K562 (cell line): ENCODE data around the gene HCAR3. TPM values are rescaled to one million over a fixed set of nuclear protein-coding genes. Genes with fewer than 3 reads are reported as not detected.
A peak's percentile ranks its signal among the peaks of the same experiment; 100 is the strongest.
"Not testable (repeated sequence)": the region's sequence is repeated elsewhere in the genome, so short reads cannot be mapped to it uniquely, and the experiment has no call there.

Experiments
- ATAC-seq: fragments of 200-7000 bp; cut with Tn5 transposase; 3 replicates; pipeline ENCODE4 v1.9.1; 2020; ENCODE audit warnings: moderate library complexity
- BruUV-seq: library from RNA; stranded (reverse); fragments of 400-500 nt; replicated peaks from 2 replicates; lab custom pipeline; 2021; lab: Mats Ljungman, UMichigan
- CTCF ChIA-PET: fragments of 300-600 bp; formaldehyde crosslinking; extraction: SDS; loops from one replicate; lab custom pipeline; 2021; ENCODE audit warnings: low intra/inter-chr PET ratio; lab: Yijun Ruan, JAX
- POLR2A ChIA-PET: fragments of 300-600, 350-650 bp; sonication (Branson Sonifier 250); formaldehyde crosslinking; extraction: SDS; loops from one replicate; lab custom pipeline; 2021; ENCODE audit warnings: antibody characterized with exemption, inconsistent platforms; lab: Yijun Ruan, JAX
- DNase-seq, 4 experiments: peaks; one replicate each; pipeline versions ENCODE4 v3.0.0 to v3.0.0-alpha.2; 2011 to 2018; ENCODE audit warnings: low spot score in 3 of 4, mixed read lengths in 3 of 4; ENCODE audit errors: extremely low read depth in 1 of 4
- FAIRE-seq: peaks from 2 replicates; lab custom pipeline; 2011; peaks lifted over from hg19 to GRCh38; lab: Jason Lieb, UNC
- H2AFZ ChIP-seq: 2 replicates; pipeline ENCODE4 v1.6.0; 2011; ENCODE audit warnings: low read depth, low read length, control low read depth, inconsistent platforms
- H3K27ac ChIP-seq: fragments of 200-600 bp; 3 replicates; pipeline ENCODE4 v1.8.0; 2011; ENCODE audit warnings: low read depth, mild to moderate bottlenecking, control low read depth, inconsistent platforms, low read length, moderate library complexity, mixed read lengths; ENCODE audit errors: extremely low read depth
- H3K27me3 ChIP-seq, 2 experiments: fragments of 300-600 bp in 1 of 2; 2 replicates in 1 of 2; 3 replicates in 1 of 2; pipeline versions ENCODE4 v1.6.0 to v1.8.0; 2011; ENCODE audit warnings: inconsistent platforms in 2 of 2, low read length in 2 of 2, mild to moderate bottlenecking in 1 of 2, mixed read lengths in 1 of 2, moderate library complexity in 1 of 2; ENCODE audit not compliant: control insufficient read depth in 2 of 2, insufficient read depth in 2 of 2
- H3K36me3 ChIP-seq: fragments of 300-600 bp; 3 replicates; pipeline ENCODE4 v1.8.0; 2011; ENCODE audit warnings: mild to moderate bottlenecking, low read length, inconsistent platforms; ENCODE audit not compliant: control insufficient read depth, insufficient read depth
- H3K4me1 ChIP-seq, 2 experiments: fragments of 200-600 bp in 1 of 2; replicated peaks in 1 of 2; 2 replicates in 1 of 2; 3 replicates in 1 of 2; pipeline versions ENCODE4 v1.5.1 to v1.8.0; 2011; ENCODE audit warnings: inconsistent platforms in 2 of 2, low read length in 2 of 2, mild to moderate bottlenecking in 1 of 2, mixed read lengths in 1 of 2, moderate library complexity in 1 of 2; ENCODE audit not compliant: control insufficient read depth in 2 of 2, insufficient read depth in 2 of 2
- H3K4me2 ChIP-seq: 2 replicates; pipeline ENCODE4 v1.6.1; 2011; ENCODE audit warnings: low read length, control low read depth, inconsistent platforms, mixed read lengths; ENCODE audit not compliant: insufficient read depth
- H3K4me3 ChIP-seq: fragments of 200-600 bp; sonication (generic), shearing (Covaris generic); 2 replicates; pipeline ENCODE4 v1.5.1; 2016; ENCODE audit warnings: control low read depth, inconsistent platforms
- H3K79me2 ChIP-seq: fragments of 200-600 bp; 3 replicates; pipeline ENCODE4 v1.8.0; 2011; ENCODE audit warnings: low read length, inconsistent platforms; ENCODE audit not compliant: control insufficient read depth, insufficient read depth
- H3K9ac ChIP-seq, 2 experiments: 2 replicates each; pipeline versions ENCODE4 v1.6.0 to v1.6.1; 2011; ENCODE audit warnings: low read depth in 2 of 2, low read length in 2 of 2, control low read depth in 1 of 2, inconsistent platforms in 1 of 2, mild to moderate bottlenecking in 1 of 2, mixed read lengths in 1 of 2; ENCODE audit not compliant: insufficient read depth in 1 of 2
- H3K9me1 ChIP-seq: one replicate; pipeline ENCODE4 v1.6.0; 2011; ENCODE audit warnings: inconsistent platforms, mild to moderate bottlenecking, low read length, moderate library complexity; ENCODE audit not compliant: control insufficient read depth, insufficient read depth
- H3K9me3 ChIP-seq: replicated peaks from 2 replicates; pipeline ENCODE4 v1.5.1; 2011; ENCODE audit warnings: low read depth, low read length, inconsistent platforms; ENCODE audit not compliant: control insufficient read depth, insufficient read depth
- H4K20me1 ChIP-seq: replicated peaks from 2 replicates; pipeline ENCODE4 v1.6.1; 2011; ENCODE audit warnings: low read length, inconsistent platforms, mixed read lengths; ENCODE audit not compliant: control insufficient read depth, insufficient read depth
- FOXK2 ChIP-seq, 2 experiments: fragments of 450-650 bp; IDR thresholded peaks in 1 of 2; conservative IDR thresholded peaks in 1 of 2; 2 replicates each; pipeline ENCODE4 v1.6.1; 2016; ENCODE audit warnings: low read depth in 2 of 2, mild to moderate bottlenecking in 1 of 2
- HES1 ChIP-seq: fragments of 450-650 bp; IDR thresholded peaks from 2 replicates; pipeline ENCODE4 v1.6.1; 2016; ENCODE audit warnings: low read depth, mild to moderate bottlenecking, moderate library complexity
- MAZ ChIP-seq, 2 experiments: fragments of 450-650 bp in 1 of 2; sonication (generic) in 1 of 2; formaldehyde crosslinking; IDR thresholded peaks in 1 of 2; conservative IDR thresholded peaks in 1 of 2; 2 replicates each; pipeline versions ENCODE4 v1.4.0 to v1.5.0; 2020; ENCODE audit warnings: mild to moderate bottlenecking in 1 of 2, missing genetic modification reagents in 1 of 2
- SIN3A ChIP-seq, 2 experiments: fragments of 150-350 bp in 1 of 2; IDR thresholded peaks; 2 replicates each; pipeline ENCODE4 v1.6.1; 2011 to 2016; ENCODE audit warnings: borderline replicate concordance in 2 of 2, low read depth in 2 of 2, low read length in 2 of 2, mild to moderate bottlenecking in 2 of 2, moderate library complexity in 2 of 2; ENCODE audit not compliant: control insufficient read depth in 1 of 2
- ZNF232 ChIP-seq: sonication (generic); formaldehyde crosslinking; IDR thresholded peaks from 2 replicates; pipeline ENCODE4 v1.8.0; 2022; ENCODE audit warnings: mild to moderate bottlenecking, missing genetic modification reagents
- WGBS: fragments of 100-300 bp; shearing (Covaris generic); methylation state at CpG from one replicate; pipeline ENCODE4 v1.1.6; 2016; ENCODE audit warnings: low coverage, mixed read lengths; ENCODE audit not compliant: insufficient coverage; ENCODE audit errors: missing lambda C conversion rate; 5-methylcytosine and 5-hydroxymethylcytosine counted together
- in situ Hi-C: fragments of 300-500 bp; cut with MboI; formaldehyde crosslinking; loops from 4 replicates; pipeline ENCODE4 v1.15.0; 2018; ENCODE audit warnings: inconsistent platforms, mixed read lengths
- intact Hi-C: fragments of 100-400 bp; cut with micrococcal nuclease; formaldehyde crosslinking; loops from 2 replicates; pipeline ENCODE4 v1.14.2; 2022
- polyA plus RNA-seq, 8 experiments: library from polyadenylated mRNA; depleted of rRNA in 4 of 8; stranded (reverse) in 5 of 8; unstranded in 3 of 8; fragments of >200 nt; fragmentation: Nextera tagmentation in 2 of 8; fragmentation: Illumina TruSeq in 1 of 8; extraction: Ambion mirVana in 2 of 8; extraction: Trizol in 1 of 8; gene quantifications; 2 replicates each; pipeline versions ENCODE4 v1.2.1 to v1.2.3, GENCODE V29; 2011 to 2014; ENCODE audit warnings: inconsistent platforms in 1 of 8, missing spikeins in 1 of 8
- total RNA-seq, 7 experiments: library from RNA; depleted of rRNA in 6 of 7; stranded (reverse); fragments of >200 nt in 6 of 7; fragmentation: Illumina TruSeq in 2 of 7; extraction: Trizol in 2 of 7; gene quantifications; 2 replicates each; pipeline versions ENCODE4 v1.2.1 to v1.2.3, GENCODE V29; 2011 to 2021; ENCODE audit warnings: low replicate concordance in 1 of 7

HCAR3 gene
- total and polyA plus RNA-seq, 9 of the 15 experiments (the other 6 are each of a cell fraction or from before 2014, with no cell fraction given), result not detected

GRCh38 chr12:122721057-122721545 lies 4.5 kb upstream of the HCAR3 start:
- Histone ChIP-seq H3K9ac (no peak overlapping the region), H3K4me1 (peaks cover 0 to 5% of the 10 kb centered on the region in 2 experiments; a peak in 2 of 5 replicates), H3K9me3 (no peaks in the 10 kb centered on the region), H3K36me3 (no peaks in the 10 kb centered on the region), H3K27ac (no peak overlapping the region), H4K20me1 (no peaks in the 10 kb centered on the region), H3K27me3 (peaks cover 0 to 6% of the 10 kb centered on the region in 2 experiments; a peak in 3 of 5 replicates), H3K9me1 (no peaks in the 10 kb centered on the region), H3K4me3 (no peak overlapping the region), H2AFZ (no peak overlapping the region; the same call in 1 of the 2 replicates), H3K4me2 (no peak overlapping the region), H3K79me2 (no peaks in the 10 kb centered on the region)
- CTCF ChIA-PET, result no interaction called here
- in situ Hi-C loops, result no loop called here
- no TSS peak for BruUV-seq
- WGBS, result 51% methylated on average over 11 of the region's 11 CpGs
- TF ChIP-seq HES1 (no peak), MAZ (CRISPR knock-in tag; conservative IDR thresholded peaks at IDR 0.05 in 1 of 2, IDR thresholded peaks at IDR 0.05 in 1 of 2) (no peak), SIN3A (IDR thresholded peaks at IDR 0.05; ENCODE audit: borderline replicate concordance in 2 of 2, control insufficient read depth in 1 of 2, low read depth in 2 of 2, low read length in 2 of 2) (no peak), FOXK2 (conservative IDR thresholded peaks at IDR 0.05 in 1 of 2, IDR thresholded peaks at IDR 0.05 in 1 of 2; ENCODE audit: low read depth in 2 of 2) (no peak), ZNF232 (CRISPR knock-in tag) (no peak)
- ATAC-seq (no peak), FAIRE-seq (no peak), DNase-seq (no peak)
- POLR2A ChIA-PET, result interaction anchor here (0.6 kb wide), 1 partner anchor 74 kb away, joined by 3 read pairs; no protein-coding TSS in a partner anchor
- intact Hi-C loops, result no loop called here

- BruUV-seq, FAIRE-seq: not testable (repeated sequence)
Measured at GRCh38 chr12:122715211-122715610, 1.4 kb downstream of the HCAR3 start.

GRCh38 chr12:122713491-122714188 lies 3.0 kb downstream of the HCAR3 start:
- CTCF ChIA-PET, H3K27me3 ChIP-seq, H3K9me1 ChIP-seq, H3K36me3 ChIP-seq, in situ Hi-C loops, H4K20me1 ChIP-seq, POLR2A ChIA-PET, H3K9ac ChIP-seq, H3K4me2 ChIP-seq, H3K4me3 ChIP-seq, H3K79me2 ChIP-seq, H3K9me3 ChIP-seq, intact Hi-C loops, DNase-seq, ATAC-seq, H3K4me1 ChIP-seq, BruUV-seq, H2AFZ ChIP-seq, H3K27ac ChIP-seq: not testable (repeated sequence)
- WGBS, result 10% methylated on average over 2 of the region's 10 CpGs
- FAIRE-seq, result peak; percentile 70

More at GRCh38 chr12:122715211-122715610, 1.4 kb downstream of the HCAR3 start:
- H3K27ac ChIP-seq, H3K27me3 ChIP-seq, in situ Hi-C loops, H3K9me3 ChIP-seq, H3K36me3 ChIP-seq, ATAC-seq, H2AFZ ChIP-seq, H3K79me2 ChIP-seq, POLR2A ChIA-PET, H4K20me1 ChIP-seq, H3K9ac ChIP-seq, CTCF ChIA-PET, DNase-seq, H3K4me3 ChIP-seq, intact Hi-C loops, H3K4me2 ChIP-seq, H3K4me1 ChIP-seq, H3K9me1 ChIP-seq: not testable (repeated sequence)
- WGBS, result 3% methylated on average over 6 of the region's 6 CpGs
